Measurements from ENCODE around the gene WDR11.

GRCh38 chr10:120945801-120946302 is 94.7 kb downstream of the WDR11 start:
- TF ChIP-seq CTCF (IDR thresholded peaks at IDR 0.05; ENCODE audit: low read length) (no peak), EZH2 (optimal IDR thresholded peaks at IDR 0.05; ENCODE audit: low read depth, low read length) (no peak)

Measured in MM.1S (cell line).